Stimulated activated CD8-positive, alpha-beta memory T cell treated with anti-CD3 and anti-CD28 coated beads, Interleukin-12 subunit alpha, Interleukin-12 subunit beta, amount 100 ng/mL, for 4 hours (primary cell): ENCODE measurements around the gene SORL1.

Experiments
- DNase-seq: peaks from one replicate; pipeline ENCODE4 v3.0.0-alpha.2; 2020; ENCODE audit warnings: low read depth

SORL1 gene

DNA sequence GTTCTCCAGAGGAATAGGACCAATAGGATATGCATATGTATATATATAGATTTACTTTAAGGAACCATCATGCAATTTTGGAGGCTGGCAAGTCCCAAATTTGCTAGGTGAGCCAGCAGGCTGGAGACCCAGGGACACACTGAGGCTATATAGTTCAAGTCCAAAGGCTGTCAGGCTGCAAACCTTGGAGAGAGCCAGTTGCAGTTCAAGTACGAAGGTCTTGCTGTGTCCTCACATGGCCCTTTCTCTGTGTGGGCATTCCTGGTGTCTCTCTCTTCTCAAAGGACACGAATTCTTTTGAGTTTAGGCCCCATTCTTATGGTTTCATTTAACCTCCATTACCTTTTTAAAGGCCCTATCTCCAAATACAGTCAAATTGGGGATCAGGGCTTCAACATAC, 135.1 kb downstream of the SORL1 start:
- DNase-seq, result no peak

- no peak for DNase-seq
These were observed 136.6 kb downstream of the SORL1 start for GRCh38 chr11:121588747-121589146.

- DNase-seq, result no peak
These were observed 137.9 kb downstream of the SORL1 start for GRCh38 chr11:121589946-121590537.

DNA sequence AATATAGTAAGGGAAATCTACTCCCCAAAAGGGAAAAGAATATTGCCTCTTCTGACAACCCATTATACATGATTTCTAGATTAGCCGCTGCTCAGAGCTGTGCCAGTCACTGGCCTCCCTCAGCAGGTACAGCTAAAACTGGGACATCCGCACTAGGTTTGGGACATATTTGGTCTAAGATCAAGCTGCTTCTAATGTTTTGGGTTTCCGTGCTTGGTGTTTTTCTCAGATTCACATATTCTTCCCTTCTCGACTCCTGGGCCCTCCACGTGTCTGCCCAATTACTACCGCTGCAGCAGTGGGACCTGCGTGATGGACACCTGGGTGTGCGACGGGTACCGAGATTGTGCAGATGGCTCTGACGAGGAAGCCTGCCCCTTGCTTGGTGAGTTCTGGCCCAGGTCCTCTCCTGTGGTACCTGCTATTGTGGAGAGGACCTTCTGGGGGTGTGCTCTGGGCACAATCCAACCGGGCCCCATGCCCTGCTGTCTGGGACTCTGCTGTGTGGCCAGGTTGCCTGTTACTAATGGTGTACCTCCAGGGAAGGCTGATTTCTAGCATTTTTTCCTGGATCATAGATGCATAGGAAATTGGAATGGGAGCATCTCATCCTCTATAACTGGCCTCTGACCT, 138.8 kb downstream of the SORL1 start:
- no peak for DNase-seq

- DNase-seq, result peak; percentile 18
These were observed 139.4 kb downstream of the SORL1 start for GRCh38 chr11:121591405-121592033.

GRCh38 chr11:121592708-121593107, 140.6 kb downstream of the SORL1 start:
- DNase-seq, result no peak

DNA sequence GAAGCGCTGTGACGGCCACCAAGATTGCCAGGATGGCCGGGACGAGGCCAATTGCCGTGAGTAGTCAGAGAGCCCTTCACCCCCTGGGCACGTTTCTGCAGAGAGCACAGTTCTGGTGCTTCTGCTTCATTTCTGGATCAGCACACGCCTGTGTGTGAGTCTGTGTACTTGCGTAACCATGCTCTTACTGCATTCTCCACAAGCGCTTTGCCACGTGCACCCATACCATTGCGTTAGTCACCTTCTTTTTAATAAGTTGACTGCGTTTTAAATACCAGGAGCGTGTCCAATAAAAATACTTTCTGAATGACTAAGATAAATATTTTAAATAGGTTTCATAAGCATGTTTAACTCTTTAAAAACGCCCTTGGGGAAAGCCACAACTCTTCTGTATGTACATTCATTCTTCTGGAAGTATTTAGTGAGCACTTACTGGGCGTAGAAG, 143.6 kb downstream of the SORL1 start:
- no peak for DNase-seq

DNA sequence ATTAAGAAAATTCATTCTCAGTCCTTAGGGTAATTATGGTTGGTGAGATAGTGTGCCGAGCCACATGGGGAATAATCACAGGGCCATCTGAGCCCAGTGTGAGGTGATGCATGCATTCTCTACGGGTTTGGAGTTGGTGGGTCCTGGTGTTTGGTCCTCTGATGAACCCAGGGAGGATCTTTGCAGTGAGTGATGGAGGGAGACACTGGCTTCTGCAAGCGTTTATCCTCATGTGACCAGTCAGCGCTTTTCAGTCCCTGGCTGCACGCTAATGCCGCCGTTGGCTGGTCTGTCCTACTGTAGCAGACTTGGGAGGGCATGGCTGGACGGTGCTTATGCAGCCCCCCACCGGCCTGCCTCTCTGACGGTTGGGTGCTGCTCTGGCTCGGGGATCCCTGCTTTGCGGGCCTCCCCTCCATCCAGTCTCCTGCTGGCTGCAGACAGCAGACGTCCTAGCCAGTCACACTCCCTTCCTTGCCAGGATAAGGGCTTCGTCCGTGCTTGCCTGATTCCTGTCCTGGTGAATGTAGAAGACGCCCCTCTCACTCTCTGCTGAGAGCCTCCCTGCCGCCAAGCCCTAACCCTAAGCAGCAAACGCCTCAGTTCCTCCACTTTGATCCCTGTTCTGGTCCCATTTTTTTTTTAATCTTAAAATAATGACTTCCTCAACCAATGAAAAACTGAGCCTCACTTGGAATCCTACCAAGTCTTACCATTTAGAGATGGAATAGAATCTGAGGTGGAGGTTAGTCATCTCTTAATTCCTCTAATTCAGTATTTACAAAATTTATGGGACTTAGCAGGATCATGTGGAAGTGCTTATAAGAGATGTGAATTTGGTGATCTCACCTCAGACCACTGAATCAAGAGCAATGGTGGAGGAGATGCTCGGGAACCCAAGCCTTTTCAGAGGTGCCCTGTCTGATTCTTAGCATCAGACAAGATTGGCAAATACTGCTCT, 144.4 kb downstream of the SORL1 start:
- DNase-seq, result no peak

DNA sequence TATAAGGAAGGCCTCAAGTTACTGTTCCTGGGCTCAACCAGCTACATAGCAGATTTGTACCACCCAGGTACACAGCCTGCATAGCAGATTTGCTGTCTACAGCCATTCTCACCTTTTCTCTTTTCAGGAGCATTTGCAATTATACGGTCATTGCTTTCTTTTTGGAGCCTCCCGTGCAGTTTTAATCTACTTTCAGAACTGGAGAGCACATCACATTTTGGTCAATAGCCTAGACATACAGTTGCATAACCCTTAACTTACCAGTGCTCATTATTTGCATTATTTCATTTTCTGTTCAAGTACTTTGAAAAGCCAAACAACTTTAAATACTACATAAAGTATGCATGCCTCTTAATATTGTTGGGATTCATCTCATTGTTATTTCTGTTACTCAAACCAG, 151.2 kb downstream of the SORL1 start:
- no peak for DNase-seq

DNA sequence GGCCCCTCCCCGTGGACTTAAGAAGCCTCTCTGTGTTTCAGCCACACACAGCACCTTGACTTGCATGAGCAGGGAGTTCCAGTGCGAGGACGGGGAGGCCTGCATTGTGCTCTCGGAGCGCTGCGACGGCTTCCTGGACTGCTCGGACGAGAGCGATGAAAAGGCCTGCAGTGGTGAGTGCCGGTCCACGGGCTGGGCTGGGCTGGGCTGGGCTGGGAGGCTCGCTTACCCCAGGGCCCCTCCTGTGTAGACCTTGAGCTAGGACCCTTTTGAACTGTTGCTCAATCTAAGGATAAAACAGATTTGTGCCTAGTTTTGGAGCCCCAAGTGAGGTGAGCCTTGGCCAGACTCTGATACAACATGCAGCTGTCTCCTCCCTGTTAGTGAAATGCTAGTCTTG, 152.0 kb downstream of the SORL1 start:
- DNase-seq, result no peak

GRCh38 chr11:121606354-121606753, 154.2 kb downstream of the SORL1 start:
- no peak for DNase-seq

DNA sequence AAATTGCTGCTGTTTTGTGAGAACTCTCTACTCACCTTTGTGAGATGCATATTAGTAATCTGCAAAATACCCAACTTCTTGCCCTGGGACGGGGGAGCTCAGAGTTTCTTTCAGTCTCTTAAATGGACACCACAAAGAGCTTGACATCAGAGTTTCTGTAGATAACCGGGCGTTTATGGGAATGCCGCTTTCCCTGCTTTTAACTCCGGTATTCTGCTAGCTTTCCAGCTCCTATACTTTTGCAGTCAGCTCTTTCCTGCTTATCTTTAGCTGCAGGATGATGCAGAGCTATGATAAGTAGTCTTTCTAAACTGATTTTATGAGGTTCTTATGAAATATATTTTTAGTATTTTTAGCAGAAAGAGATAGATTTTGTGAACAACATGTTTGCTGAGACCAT, 155.2 kb downstream of the SORL1 start:
- no peak for DNase-seq

DNA sequence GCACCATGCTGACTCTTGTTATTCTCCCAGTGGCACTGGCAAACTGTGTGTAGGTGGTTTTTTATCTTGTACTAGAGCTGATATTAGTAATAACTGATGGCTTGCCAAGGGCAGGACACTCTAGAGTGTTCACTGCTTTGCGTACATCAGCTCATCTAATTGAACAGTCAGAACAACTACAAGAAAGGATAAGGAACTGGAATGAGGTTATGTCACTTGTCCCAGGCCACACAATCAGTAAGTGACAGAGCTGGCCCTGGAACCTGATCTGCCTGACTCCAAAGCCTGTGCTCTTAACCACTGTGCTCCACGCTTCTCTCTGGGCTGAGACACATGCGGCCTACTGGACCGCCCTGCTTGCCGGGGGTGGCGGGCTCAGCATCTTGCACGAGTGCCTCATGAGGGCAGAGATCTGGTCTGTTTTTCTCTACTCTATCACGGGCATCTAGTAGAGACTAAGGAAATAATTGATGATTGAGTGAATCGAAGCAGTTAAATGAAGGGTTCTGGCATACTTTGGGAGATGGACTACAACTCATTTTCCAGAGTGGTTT, 156.5 kb downstream of the SORL1 start:
- DNase-seq, result no peak

- DNase-seq, result no peak
These were observed 158.6 kb downstream of the SORL1 start for GRCh38 chr11:121610706-121611105.

DNA sequence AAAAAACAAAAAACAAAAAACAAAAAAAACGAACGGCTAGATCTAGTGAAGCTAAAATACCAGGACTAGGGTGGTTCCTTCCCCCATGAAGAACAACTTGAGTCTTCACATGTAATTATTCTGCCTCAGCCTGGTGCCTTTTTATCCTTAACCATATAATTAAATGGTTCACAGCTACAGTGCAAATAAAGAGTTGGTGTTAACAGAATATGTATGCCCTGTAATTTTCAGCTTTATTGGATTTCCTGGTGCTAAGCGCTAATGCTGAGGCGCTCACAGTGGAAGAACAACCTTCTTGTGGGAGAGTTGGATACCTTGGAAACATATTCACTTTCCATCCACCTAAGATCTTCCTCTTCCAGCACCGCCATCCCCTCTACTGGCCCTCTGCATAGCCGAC, 159.1 kb downstream of the SORL1 start:
- DNase-seq, result no peak

DNA sequence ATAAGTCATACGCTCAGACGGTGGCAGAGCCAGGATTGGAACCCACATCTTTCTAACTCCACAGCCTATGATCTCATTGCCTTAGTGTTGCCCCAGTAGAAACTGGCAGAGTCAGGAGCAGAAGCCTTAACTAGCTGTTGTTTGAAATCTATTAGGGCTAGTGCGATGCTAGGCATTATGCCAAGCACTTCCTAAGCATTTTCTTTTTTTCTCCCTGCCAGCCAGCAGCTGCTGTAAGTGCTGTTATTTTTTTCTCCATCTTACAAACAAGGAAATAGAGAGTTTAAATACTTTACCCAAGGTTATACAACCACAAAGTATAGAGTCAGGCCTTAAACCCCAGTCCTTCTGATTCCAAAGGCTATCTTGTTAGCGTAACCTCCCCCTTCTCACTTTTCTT, 161.6 kb downstream of the SORL1 start:
- DNase-seq, result no peak

GRCh38 chr11:121614636-121615240, 162.6 kb downstream of the SORL1 start:
- DNase-seq, result no peak

GRCh38 chr11:121615501-121615900, 163.4 kb downstream of the SORL1 start:
- no peak for DNase-seq

GRCh38 chr11:121618516-121618915, 166.4 kb downstream of the SORL1 start:
- no peak for DNase-seq

GRCh38 chr11:121625777-121626506, 173.8 kb downstream of the SORL1 start:
- no peak for DNase-seq

DNA sequence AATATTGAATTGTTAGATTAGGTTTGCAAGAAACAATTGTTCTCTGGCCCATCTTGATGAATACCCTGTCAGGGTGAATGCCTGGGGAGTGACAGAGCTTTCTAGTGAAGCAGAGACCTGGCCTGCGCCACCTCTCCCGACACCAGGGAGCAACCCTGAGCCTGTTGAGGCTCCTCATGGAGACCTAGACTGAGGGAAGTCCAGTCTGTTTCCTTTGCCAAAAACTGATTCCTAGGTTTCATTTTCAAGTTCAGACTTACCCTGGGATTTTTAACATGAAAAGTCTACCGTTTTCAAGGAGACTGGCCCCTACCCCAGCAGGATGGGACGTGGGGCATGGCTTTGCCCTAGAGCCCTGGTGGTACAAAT, 174.4 kb downstream of the SORL1 start:
- no peak for DNase-seq
